GM19193 (cell line): ENCODE data around the gene C7orf57.

Experiments
- POLR2A ChIP-seq: IDR thresholded peaks from 4 replicates; pipeline ENCODE4 v1.6.1; 2011; ENCODE audit not compliant: insufficient read depth, insufficient read length; ENCODE audit errors: extremely low read depth

The C7orf57 gene

DNA sequence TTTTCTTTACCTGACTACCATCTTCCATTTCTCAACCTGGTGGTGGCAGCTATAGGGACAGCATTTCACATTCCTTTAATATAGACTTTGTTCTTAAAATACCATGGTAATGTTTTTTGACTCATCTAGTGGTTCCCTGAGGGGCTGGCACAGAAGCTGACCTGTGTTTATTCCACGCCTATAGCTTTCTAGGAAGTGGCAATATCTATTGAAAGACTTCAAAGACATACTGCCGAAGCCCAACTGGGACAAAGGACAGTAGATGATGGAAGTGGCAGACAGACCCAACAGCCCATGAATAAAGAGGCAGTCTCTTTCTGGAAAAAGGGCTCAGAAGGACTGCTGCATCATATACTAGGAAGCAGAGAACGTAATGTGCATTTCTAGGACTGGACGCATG lies 17.7 kb upstream of the C7orf57 start:
- TF ChIP-seq POLR2A: no peak

DNA sequence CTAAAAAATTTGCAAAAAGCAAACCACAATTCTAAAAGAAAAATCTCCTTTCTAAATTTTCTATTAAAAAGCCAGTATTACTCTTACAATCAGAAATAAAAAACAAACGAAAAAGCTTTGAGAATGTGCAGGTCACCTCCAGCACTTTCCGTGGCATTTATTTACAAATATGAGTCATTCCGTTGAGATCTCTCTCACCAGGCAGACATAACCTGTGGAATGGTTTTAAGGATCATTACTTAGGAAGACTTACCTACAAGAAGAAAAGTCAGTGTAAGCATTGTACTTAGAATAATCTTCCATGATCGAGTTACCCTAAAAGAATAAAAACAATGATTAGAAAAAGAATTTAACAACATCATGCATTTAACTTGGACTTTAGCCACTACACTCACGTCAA lies 9.7 kb upstream of the C7orf57 start:
- TF ChIP-seq POLR2A: no peak

DNA sequence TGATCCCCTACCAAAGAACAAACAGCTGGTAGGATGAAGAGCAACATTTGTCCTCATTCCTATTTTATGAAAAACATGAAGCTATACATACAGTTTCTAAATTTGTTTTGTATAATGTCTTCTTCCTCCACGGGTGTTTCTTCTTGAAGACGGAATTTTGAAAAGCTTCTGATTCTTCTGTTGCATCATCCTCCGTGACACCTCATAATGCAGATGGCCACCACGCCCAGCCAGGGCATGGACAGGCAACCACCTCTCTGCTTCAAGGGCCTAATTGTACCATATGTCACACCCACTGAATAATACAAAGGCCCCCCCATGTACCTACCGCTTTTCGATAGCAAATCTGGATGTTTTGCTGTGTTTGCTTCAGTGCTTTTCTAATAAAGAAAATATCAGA lies 6.4 kb upstream of the C7orf57 start, which contains the start of gene SUN3:
SUN3 (minus strand) TSS at position 170 of the 400 bp plus-strand sequence; CDS start at position 1, 169 bp downstream.
- no peak for TF ChIP-seq POLR2A

DNA sequence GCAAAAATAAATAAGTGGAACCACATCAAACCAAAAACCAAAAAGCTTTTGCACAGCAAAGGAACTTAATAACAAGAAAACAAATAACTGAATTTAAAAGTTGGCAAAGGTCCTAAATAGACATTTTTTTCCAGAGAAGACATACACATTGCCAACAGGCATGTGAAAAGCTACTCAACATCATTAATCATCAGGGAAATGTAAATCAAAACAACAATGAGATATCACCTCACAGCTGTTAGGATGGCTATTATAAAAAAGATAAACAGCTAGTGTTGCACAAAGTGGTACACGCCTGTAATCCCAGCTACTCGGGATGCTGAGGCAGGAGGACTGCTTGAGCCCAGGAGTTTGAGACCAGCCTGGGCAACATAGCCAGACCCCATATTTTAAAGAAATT lies 4.2 kb upstream of the C7orf57 start:
- no peak for TF ChIP-seq POLR2A

GRCh38 chr7:48033922-48034321 lies 1.4 kb upstream of the C7orf57 start:
- TF ChIP-seq POLR2A: no peak

DNA sequence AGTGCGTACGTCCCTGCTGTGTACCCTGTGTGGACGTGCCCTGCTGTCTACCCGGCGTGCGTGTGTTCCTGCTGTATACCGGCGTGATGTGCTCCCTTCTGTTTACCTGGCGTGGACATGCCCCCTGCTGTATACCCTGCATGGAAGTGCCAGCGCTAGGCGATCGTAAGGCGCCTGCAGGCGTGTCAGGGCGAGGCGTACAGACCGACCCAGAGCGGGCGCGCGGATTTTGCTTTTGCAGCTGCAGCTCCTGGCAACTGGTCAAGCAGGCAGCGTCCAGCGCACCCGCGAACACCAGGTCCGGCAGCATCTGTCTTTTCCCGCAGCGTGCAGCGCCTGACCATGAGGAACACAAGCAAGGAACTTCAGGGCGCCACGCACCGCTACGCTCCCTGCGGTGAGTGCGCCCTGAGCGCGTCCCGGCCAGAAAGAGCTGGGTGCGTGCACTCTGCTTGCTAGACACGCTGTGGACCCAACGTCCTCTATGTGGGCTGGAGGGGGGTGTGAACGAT lies 680 bp downstream of the C7orf57 start:
- TF ChIP-seq POLR2A: no peak

DNA sequence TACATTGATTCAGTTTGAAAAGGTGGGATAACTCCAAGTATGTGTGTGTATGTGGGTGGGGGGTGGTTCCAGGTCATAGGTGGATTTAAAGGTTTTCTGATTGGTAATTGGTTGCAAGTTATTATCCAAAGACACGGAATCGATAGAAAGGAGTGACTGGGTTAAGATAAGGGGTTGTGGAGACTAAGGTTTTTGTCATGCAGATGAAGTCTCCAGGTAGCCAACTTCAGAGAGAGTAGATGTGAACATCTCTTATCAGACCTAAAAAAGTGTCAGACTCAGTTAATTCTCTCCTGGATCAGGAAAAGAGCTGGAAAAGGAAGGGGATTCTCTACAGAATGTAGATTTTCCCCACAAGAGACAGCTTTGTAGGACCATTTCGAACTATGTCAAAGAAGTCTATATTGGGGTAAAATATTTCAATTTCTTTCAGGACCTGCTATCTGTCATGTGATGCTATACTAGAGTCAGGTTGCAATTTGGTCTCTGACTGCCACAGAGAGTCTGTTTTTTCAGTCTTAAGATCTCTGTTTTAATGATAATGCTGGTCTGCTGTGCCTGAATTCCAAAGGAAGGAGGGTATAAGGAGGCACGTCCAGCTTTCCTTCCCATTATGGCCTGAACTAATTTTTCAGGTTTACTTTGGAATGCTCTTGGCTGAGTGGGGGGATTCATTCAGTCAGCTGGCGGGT lies 3.6 kb downstream of the C7orf57 start:
- TF ChIP-seq POLR2A: no peak

DNA sequence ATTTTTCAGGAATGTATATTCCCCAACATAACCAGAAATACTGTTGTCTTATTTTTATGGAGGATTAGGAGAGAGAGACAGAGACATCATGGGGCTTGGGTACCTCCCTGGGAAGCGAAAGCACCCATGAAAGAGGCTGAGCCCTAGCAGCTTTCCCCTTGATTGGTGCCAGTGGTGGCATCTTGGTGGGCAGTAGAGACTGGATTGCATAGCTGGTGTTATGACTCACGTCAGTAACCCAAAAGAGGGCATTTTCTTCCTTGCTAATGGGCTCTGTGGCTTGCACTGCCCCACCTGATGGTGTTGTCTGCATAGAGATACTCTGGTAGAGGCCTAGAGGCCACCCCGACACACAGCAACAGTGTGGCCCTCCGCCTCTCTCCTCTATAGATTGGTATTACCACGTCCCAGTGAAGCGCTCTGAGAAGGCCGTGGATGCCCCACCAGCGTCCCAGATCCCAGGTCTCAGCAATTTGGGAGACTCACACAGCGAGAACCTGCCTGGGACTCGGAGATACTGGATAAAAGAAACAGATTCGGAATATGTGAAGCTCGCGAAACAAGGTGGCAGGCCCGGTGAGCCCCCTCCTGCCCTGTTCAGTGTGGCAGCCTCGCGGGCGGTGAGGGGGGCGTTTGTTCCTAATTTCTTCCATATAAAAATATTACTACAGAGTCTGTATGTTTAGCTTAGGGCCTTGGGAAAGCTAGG lies 5.8 kb downstream of the C7orf57 start:
- TF ChIP-seq POLR2A: no peak

- no peak for TF ChIP-seq POLR2A
Observed at GRCh38 chr7:48041653-48041970, 6.3 kb downstream of the C7orf57 start.

DNA sequence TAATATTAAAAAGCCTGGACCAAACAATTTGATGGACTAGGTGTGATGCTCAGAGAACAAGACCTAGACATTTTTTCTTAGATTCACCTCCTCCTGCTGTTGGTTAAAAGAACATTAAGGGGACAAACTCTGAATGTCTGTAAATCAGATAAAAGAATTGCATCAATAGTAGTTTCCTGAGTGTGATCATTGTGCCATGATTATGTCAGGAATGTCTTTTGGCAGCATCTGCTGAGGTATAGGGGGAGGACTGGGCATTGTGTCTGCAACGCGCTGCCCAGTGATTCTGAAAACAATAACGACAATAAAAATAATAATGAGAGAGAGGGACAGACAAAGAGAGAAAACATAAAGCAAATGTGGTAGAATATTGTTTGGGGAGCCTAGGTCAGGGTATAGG lies 6.9 kb downstream of the C7orf57 start:
- TF ChIP-seq POLR2A: no peak

GRCh38 chr7:48042636-48043035 lies 7.3 kb downstream of the C7orf57 start:
- no peak for TF ChIP-seq POLR2A

DNA sequence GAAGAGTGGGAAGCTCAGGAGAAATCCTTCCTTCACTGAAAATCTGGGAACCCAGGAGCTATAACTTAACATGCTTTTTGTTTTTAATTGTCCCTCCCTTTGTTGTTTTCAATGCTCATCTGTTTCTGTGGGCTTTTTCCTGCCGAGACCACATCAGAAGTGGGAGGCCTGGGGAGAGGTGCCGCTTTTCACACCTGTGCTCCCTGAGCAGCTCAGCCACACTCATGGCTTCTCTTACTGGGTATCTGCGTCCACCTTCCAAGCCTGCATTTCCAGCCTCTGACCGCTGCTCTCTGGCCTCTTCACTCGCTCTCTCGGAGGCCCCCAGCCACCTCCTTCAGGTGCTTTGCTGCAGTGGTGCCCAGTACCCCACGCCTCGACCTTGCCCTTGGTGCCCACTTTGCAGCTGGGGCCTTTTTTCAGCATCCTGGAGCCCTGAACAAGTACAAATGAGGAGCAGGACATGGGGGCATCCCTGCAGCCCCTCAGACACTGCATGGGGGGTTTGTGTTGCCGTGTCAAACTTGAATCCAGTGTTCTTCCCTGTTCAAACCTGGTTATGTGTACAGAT lies 9.9 kb downstream of the C7orf57 start:
- no peak for TF ChIP-seq POLR2A

- no peak for TF ChIP-seq POLR2A
Observed at GRCh38 chr7:48046458-48046857, 11.1 kb downstream of the C7orf57 start.

DNA sequence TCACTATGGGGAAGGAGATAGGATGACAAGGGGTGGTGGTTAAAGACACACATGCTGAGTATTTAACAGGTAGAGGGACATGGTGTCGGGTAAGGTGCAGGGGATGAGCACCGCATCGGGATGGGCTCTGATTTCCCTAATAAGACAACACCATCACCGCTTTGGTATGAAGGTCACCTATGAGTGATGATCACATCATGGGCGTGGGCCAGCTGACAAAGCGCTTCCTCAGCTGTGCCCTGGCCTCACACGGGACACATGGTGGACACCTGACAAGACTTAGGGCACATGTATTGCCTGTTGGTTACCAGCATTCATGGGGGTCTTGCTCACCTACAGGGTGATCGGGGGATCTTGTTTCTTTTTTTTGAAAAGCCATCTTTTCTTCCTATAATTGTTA lies 12.8 kb downstream of the C7orf57 start:
- no peak for TF ChIP-seq POLR2A

DNA sequence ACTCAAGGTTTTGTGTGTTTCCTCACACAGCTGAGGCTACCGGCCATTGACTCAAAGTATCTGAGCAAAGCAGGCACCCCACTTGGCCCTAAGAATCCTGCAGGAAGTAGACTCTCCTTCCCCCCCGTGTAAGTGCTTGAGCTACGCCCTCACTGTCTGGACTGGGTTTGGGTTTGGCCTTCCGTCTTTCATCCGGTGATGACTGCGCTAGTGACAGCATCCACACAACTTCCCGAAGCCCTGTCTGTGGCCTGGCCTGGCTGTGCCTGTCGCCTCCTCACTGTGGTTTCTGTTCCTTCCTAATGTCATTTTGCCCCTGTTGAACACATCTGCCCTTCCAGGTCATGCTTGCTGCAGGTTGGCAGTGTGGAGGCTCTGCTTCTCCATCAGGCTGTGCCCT lies 14.5 kb downstream of the C7orf57 start:
- no peak for TF ChIP-seq POLR2A

GRCh38 chr7:48052748-48053147 lies 17.4 kb downstream of the C7orf57 start:
- no peak for TF ChIP-seq POLR2A

DNA sequence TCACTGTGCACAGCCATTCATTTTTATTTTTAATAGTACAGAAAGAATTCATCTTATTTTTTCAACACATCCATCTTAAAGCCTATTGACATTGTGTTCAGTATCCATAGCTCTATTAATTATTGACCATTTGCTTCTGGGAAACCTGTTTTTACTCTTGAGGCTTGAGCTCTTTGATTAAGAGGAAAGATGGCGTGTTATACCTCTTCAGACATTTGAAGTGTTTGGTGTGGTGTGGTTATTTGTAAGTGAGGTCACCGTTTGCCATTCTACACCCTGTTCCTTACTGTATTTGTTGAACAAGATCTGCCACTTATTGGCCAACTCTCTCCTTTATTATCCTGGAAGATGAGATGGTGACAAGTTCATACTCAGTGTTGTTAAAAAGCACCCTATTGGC lies 18.4 kb downstream of the C7orf57 start:
- no peak for TF ChIP-seq POLR2A

- no peak for TF ChIP-seq POLR2A
Observed at GRCh38 chr7:48058990-48059389, 23.6 kb downstream of the C7orf57 start.
